ENCODE measurements around the gene HARBI1. TPM values are rescaled to one million over a fixed set of nuclear protein-coding genes. Genes with fewer than 3 reads are reported as not detected.

Gene HARBI1
- total and polyA plus RNA-seq, 3 experiments from 2014 or later = 4.6 to 12.9 (median 5.3) TPM

DNA sequence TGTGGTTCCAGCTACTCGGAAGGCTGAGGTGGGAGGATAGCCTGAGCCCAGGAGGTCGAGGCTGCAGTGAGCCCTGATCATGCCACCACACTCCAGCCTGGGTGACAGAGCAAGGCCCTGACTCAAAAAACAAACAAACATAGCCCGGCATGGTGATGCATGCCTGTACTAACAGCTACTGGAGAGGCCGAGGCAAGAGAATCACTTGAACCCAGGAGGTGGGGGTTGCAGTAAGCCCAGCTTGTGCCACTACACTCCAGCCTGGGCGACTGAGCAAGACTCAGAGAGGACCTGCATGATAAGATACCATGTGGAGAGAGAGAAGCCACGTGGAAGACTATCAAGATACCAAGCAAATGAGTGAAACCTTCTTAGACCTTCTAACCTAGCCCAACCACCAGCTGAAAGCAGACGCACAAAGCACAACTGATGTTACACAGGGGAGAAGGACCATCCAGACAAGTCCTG is 59.3 kb downstream of the HARBI1 start:
- peak overlapping the region in 5 of 8 donors; percentile 5 to 83 (median 61) for H3K27ac Mint-ChIP-seq
- H3K4me3 ChIP-seq (ENCODE audit: low read length) = no peak overlapping the region
- H3K36me3 Mint-ChIP-seq = peaks cover 0 to 6% (median 2%) of the 10 kb centered on the region in 3 donors
- ChIA-PET POLR2A (no interaction called here), CTCF (no interaction called here)
- no peaks in the 10 kb centered on the region for H3K9me3 ChIP-seq (ENCODE audit: low read length)
- H3K4me1 ChIP-seq (ENCODE audit: insufficient read depth, low read length) = peaks cover 56% of the 10 kb centered on the region
- no peaks in the 10 kb centered on the region for H3K36me3 ChIP-seq (ENCODE audit: insufficient read depth, low read length)
- no peaks in the 10 kb centered on the region for H3K27me3 Mint-ChIP-seq
- peak overlapping the region in 1 of 7 donors; percentile 2 for H3K4me3 Mint-ChIP-seq
- H3K9me3 Mint-ChIP-seq = no peaks in the 10 kb centered on the region
- no peak for DNase-seq
- H3K4me1 Mint-ChIP-seq = peaks cover 67 to 89% (median 88%) of the 10 kb centered on the region in 3 donors
- H3K27ac ChIP-seq (ENCODE audit: low read depth, low read length) = no peak overlapping the region
- H3K27me3 ChIP-seq (ENCODE audit: insufficient read depth, low read length, poor library complexity, severe bottlenecking) = no peaks in the 10 kb centered on the region

DNA sequence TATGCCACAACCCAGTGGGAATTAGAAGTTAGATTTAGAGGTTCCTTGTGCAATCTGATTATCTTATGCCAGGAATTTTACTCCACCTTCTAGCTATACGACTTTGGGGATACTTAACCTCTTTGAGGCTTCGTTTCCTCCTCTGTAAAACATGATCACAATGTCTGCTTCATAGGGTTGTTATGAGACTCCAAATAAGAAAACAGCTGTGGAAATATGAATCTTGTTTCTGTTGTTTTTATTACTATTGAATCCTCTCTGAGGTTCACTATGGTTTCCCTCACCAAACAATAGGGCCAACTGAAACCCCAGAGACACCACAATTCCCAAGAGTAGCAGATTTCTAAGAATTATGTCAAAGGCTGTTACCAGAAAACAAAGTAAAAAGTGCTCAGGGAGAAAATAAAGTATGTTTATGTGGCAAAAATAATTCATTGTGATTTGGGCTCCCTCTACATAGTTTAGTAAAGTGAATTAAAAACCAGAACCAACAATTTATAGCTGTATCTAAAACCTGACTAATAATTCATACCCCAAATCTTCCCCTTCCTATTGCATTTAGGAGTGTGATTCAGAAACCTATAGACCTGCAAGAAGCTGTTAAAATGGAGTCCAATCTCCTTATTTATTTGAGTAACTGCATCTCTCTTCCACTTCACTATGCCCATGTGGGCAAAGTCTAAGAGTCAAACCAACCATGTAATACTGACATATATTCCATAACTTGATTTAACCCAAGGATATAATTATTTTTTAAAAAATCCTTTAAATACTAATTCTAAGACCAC is 61.6 kb downstream of the HARBI1 start:
- POLR2A ChIA-PET = no interaction called here

DNA sequence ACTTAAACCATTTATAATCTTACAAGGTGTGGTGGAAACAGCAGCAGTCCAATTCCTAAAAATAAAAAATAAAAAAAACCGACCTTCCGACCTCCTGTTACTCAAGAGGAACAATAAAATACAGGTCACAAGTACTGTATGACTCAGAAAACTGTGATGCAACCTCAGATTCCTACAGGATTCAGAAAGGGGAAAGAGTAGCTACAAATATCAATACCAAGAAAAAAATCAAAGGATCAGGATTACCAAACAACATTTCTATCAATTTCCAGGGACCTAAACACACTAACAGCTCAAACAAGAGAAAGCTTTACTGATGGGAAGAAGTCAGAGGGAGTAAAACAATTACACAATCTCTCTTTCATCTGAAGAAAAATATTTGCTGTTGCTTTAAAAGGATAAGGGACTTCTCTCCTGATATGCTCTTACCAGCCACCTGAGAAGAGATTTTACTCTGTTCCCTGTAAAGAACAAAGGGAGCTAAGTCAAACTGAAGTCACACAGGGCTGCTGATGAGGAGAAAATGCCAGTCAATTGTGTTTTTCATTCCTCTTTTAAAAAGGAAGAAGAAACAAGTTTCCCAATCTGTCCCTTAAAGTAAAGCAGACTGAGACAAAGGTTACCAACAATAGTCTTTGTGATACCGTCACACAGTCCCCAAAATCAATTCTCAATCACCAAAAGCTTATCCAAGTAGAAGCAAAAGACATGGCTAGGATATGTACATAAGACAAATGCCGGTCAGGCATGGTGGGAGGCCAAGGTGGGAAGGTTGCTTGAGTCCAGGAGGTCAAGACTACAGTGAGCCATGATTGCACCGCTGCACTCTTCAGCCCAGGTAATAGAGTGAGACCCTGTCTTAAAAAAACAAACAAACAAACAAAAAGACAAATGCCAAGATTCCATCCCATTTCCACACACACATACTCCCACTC is 62.5 kb downstream of the HARBI1 start:
- H3K9me3 ChIP-seq (ENCODE audit: low read length) = no peaks in the 10 kb centered on the region
- Mint-ChIP-seq H3K9me3 (no peaks in the 10 kb centered on the region), H3K36me3 (peaks cover 0 to 4% (median 0%) of the 10 kb centered on the region in 3 donors), H3K27me3 (no peaks in the 10 kb centered on the region), H3K4me3 (peak overlapping the region in 2 of 7 donors; percentile 46 to 58), H3K4me1 (peaks cover 49 to 70% (median 69%) of the 10 kb centered on the region in 3 donors), H3K27ac (peak overlapping the region in 7 of 8 donors; percentile 19 to 89 (median 77))
- H3K27me3 ChIP-seq (ENCODE audit: insufficient read depth, low read length, poor library complexity, severe bottlenecking) = no peaks in the 10 kb centered on the region
- ChIA-PET CTCF (interaction anchor here (1.3 kb wide), 1 partner anchor 63 kb away, joined by 5 read pairs; the partner anchor contains the start of gene ATG13), POLR2A (no interaction called here)
- H3K4me3 ChIP-seq (ENCODE audit: low read length) = no peak overlapping the region
- H3K4me1 ChIP-seq (ENCODE audit: insufficient read depth, low read length) = peaks cover 36% of the 10 kb centered on the region
- no peaks in the 10 kb centered on the region for H3K36me3 ChIP-seq (ENCODE audit: insufficient read depth, low read length)
- no peak for DNase-seq
- H3K27ac ChIP-seq (ENCODE audit: low read depth, low read length) = no peak overlapping the region

More for the DNA sequence above, 61.6 kb downstream of the HARBI1 start:
- H3K9me3 Mint-ChIP-seq = no peaks in the 10 kb centered on the region
- no peak for DNase-seq
- no peaks in the 10 kb centered on the region for H3K27me3 ChIP-seq (ENCODE audit: insufficient read depth, low read length, poor library complexity, severe bottlenecking)
- H3K9me3 ChIP-seq (ENCODE audit: low read length) = no peaks in the 10 kb centered on the region
- peak overlapping the region in 1 of 7 donors; percentile 46 for H3K4me3 Mint-ChIP-seq
- no peaks in the 10 kb centered on the region for H3K27me3 Mint-ChIP-seq
- no peak overlapping the region for H3K4me3 ChIP-seq (ENCODE audit: low read length)
- H3K36me3 Mint-ChIP-seq = peaks cover 0 to 6% (median 0%) of the 10 kb centered on the region in 3 donors
- H3K4me1 Mint-ChIP-seq = peaks cover 52 to 71% (median 70%) of the 10 kb centered on the region in 3 donors
- no peaks in the 10 kb centered on the region for H3K36me3 ChIP-seq (ENCODE audit: insufficient read depth, low read length)
- H3K4me1 ChIP-seq (ENCODE audit: insufficient read depth, low read length) = peaks cover 39% of the 10 kb centered on the region
- peak overlapping the region in 5 of 8 donors; percentile 19 to 85 (median 70) for H3K27ac Mint-ChIP-seq
- CTCF ChIA-PET = interaction anchor here (1.3 to 1.4 kb wide), 3 partner anchors 10 to 62 kb away, joined by 3 to 5 read pairs (median 3); partner anchors contain the start of gene ATG13
- no peak overlapping the region for H3K27ac ChIP-seq (ENCODE audit: low read depth, low read length)

DNA sequence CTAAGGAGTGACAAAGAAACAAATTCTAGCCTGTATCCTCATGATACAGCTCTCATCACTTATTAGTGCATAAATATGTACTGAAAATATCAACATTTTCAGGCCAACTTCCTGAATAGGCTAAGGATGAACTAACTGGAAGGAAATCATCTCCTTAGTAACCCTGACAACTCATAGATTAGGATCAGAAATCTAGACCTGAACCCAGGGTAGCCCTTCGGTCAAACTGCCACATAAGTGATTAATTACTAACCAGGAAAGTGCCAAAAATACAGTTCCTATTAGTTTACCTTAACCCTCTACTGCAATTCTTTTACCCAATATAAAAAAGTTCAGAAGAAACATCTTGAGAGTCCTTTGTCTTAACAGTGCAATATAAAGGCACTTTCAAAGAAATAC is 63.2 kb downstream of the HARBI1 start:
- no peaks in the 10 kb centered on the region for H3K9me3 Mint-ChIP-seq
- ChIA-PET POLR2A (no interaction called here), CTCF (no interaction called here)
- Histone ChIP-seq H3K27me3 (ENCODE audit: insufficient read depth, low read length, poor library complexity, severe bottlenecking) (no peaks in the 10 kb centered on the region), H3K27ac (ENCODE audit: low read depth, low read length) (no peak overlapping the region), H3K36me3 (ENCODE audit: insufficient read depth, low read length) (no peaks in the 10 kb centered on the region), H3K4me1 (ENCODE audit: insufficient read depth, low read length) (peaks cover 31% of the 10 kb centered on the region), H3K4me3 (ENCODE audit: low read length) (no peak overlapping the region), H3K9me3 (ENCODE audit: low read length) (no peaks in the 10 kb centered on the region)
- no peaks in the 10 kb centered on the region for H3K27me3 Mint-ChIP-seq
- peak overlapping the region in 5 of 8 donors; percentile 19 to 79 (median 61) for H3K27ac Mint-ChIP-seq
- H3K36me3 Mint-ChIP-seq = peaks cover 0 to 5% (median 0%) of the 10 kb centered on the region in 3 donors
- DNase-seq = no peak
- peaks cover 46 to 70% (median 69%) of the 10 kb centered on the region in 3 donors for H3K4me1 Mint-ChIP-seq
- no peak overlapping the region for H3K4me3 Mint-ChIP-seq

Other genes starting within 250 kb of the HARBI1 start
- gene MDK, start 235.6 kb downstream of the HARBI1 start, total RNA-seq = 1 to 10 TPM; 1.1 to 1.2 TPM
- gene MDK, start 235.6 kb downstream of the HARBI1 start, polyA plus RNA-seq = 0.97 TPM
- gene CHRM4, start 225.5 kb downstream of the HARBI1 start, total RNA-seq = not detected
- 0.63 TPM for gene CHRM4, start 225.5 kb downstream of the HARBI1 start, polyA plus RNA-seq
- 10 to 100 TPM; 31.3 to 33.3 TPM for gene AMBRA1, start 23.2 kb downstream of the HARBI1 start, total RNA-seq
- 13.6 TPM for gene AMBRA1, start 23.2 kb downstream of the HARBI1 start, polyA plus RNA-seq
- gene ATG13, start 326 bp upstream of the HARBI1 start, total RNA-seq = 10 to 100 TPM; 67.9 to 69.6 TPM
- gene ATG13, start 326 bp upstream of the HARBI1 start, polyA plus RNA-seq = 81.6 TPM
- 10 to 100 TPM; 56.8 TPM for gene ARHGAP1, start 83.4 kb upstream of the HARBI1 start, total RNA-seq
- gene ARHGAP1, start 83.4 kb upstream of the HARBI1 start, polyA plus RNA-seq = 76.1 TPM
- 10 to 100 TPM; 13.2 to 14.4 TPM for gene ZNF408, start 83.8 kb upstream of the HARBI1 start, total RNA-seq
- 9.6 TPM for gene ZNF408, start 83.8 kb upstream of the HARBI1 start, polyA plus RNA-seq
- gene F2, start 102.0 kb upstream of the HARBI1 start, total RNA-seq = not detected
- not detected for gene F2, start 102.0 kb upstream of the HARBI1 start, polyA plus RNA-seq
- gene CKAP5, start 229.1 kb upstream of the HARBI1 start, total RNA-seq = 100 to 1,000 TPM; 114 to 127 TPM
- gene CKAP5, start 229.1 kb upstream of the HARBI1 start, polyA plus RNA-seq = 14.2 TPM